HTERT RPE-1 (cell line): ENCODE data around the gene MEGF9.

ENCODE experiments used
- in situ Hi-C: fragments of 300-500 bp; cut with MboI; formaldehyde crosslinking; loops from 4 replicates; pipeline ENCODE4 v1.14.3; 2020; ENCODE audit warnings: low sequenced_read_pairs

MEGF9 gene

GRCh38 chr9:120733190-120733589 is 18.9 kb upstream of the MEGF9 start:
- in situ Hi-C loops = no loop called here

- in situ Hi-C loops = no loop called here
Observed at GRCh38 chr9:120730654-120731514, 16.6 kb upstream of the MEGF9 start.

GRCh38 chr9:120729791-120730241 is 15.5 kb upstream of the MEGF9 start:
- in situ Hi-C loops = no loop called here

GRCh38 chr9:120726484-120726883 is 12.2 kb upstream of the MEGF9 start:
- in situ Hi-C loops = no loop called here

- in situ Hi-C loops = no loop called here
Observed at GRCh38 chr9:120725907-120726306, 11.6 kb upstream of the MEGF9 start.

- in situ Hi-C loops = no loop called here
Observed at GRCh38 chr9:120724757-120725400, 10.6 kb upstream of the MEGF9 start.

- in situ Hi-C loops = no loop called here
Observed at GRCh38 chr9:120723565-120723964, 9.3 kb upstream of the MEGF9 start.

GRCh38 chr9:120720404-120720803 is 6.1 kb upstream of the MEGF9 start:
- in situ Hi-C loops = no loop called here

- in situ Hi-C loops = no loop called here
Observed at GRCh38 chr9:120718316-120718715, 4.0 kb upstream of the MEGF9 start.

GRCh38 chr9:120717176-120717575 is 2.9 kb upstream of the MEGF9 start:
- in situ Hi-C loops = no loop called here

GRCh38 chr9:120716483-120716882 is 2.2 kb upstream of the MEGF9 start:
- in situ Hi-C loops = no loop called here

GRCh38 chr9:120715389-120715924 is 1.2 kb upstream of the MEGF9 start:
- in situ Hi-C loops = no loop called here

GRCh38 chr9:120714846-120715388 is 647 bp upstream of the MEGF9 start:
- in situ Hi-C loops = no loop called here

GRCh38 chr9:120713257-120714087 is 798 bp downstream of the MEGF9 start:
- in situ Hi-C loops = no loop called here

GRCh38 chr9:120712539-120713031 is 1.7 kb downstream of the MEGF9 start:
- in situ Hi-C loops = no loop called here

- in situ Hi-C loops = no loop called here
Observed at GRCh38 chr9:120711841-120712538, 2.3 kb downstream of the MEGF9 start.

- in situ Hi-C loops = no loop called here
Observed at GRCh38 chr9:120711354-120711753, 2.9 kb downstream of the MEGF9 start.

- in situ Hi-C loops = no loop called here
Observed at GRCh38 chr9:120710110-120710981, 3.9 kb downstream of the MEGF9 start.
